ENCODE data around the gene LTB.

DNA sequence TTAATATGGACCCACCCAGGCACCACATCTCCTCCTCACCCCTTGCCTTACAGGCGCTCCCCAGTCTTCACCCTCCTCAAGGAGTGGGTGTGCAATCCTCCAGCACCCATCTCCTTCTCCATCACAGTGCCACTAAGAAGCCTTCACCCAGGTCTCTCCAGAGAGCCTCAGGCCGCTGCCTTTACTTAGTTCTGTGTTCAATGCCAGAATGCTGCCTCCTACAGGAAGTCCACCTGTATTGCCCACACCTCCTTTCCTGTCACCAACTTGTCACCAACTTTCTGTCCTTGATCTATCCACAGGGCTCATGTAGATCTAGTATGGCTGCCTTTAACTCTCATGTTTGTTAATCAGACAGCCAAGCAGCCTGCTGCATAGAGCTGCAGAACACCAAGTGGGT, 3.3 kb upstream of the LTB start:
- TF ChIP-seq, protein P1, sequence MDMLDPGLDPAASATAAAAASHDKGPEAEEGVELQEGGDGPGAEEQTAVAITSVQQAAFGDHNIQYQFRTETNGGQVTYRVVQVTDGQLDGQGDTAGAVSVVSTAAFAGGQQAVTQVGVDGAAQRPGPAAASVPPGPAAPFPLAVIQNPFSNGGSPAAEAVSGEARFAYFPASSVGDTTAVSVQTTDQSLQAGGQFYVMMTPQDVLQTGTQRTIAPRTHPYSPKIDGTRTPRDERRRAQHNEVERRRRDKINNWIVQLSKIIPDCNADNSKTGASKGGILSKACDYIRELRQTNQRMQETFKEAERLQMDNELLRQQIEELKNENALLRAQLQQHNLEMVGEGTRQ (IDR thresholded peaks at IDR 0.05; ENCODE audit: borderline replicate concordance, low read depth, low read length): no peak
- TF ChIP-seq, protein P2, sequence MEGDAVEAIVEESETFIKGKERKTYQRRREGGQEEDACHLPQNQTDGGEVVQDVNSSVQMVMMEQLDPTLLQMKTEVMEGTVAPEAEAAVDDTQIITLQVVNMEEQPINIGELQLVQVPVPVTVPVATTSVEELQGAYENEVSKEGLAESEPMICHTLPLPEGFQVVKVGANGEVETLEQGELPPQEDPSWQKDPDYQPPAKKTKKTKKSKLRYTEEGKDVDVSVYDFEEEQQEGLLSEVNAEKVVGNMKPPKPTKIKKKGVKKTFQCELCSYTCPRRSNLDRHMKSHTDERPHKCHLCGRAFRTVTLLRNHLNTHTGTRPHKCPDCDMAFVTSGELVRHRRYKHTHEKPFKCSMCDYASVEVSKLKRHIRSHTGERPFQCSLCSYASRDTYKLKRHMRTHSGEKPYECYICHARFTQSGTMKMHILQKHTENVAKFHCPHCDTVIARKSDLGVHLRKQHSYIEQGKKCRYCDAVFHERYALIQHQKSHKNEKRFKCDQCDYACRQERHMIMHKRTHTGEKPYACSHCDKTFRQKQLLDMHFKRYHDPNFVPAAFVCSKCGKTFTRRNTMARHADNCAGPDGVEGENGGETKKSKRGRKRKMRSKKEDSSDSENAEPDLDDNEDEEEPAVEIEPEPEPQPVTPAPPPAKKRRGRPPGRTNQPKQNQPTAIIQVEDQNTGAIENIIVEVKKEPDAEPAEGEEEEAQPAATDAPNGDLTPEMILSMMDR (IDR thresholded peaks at IDR 0.05): peak; percentile 47
- TF ChIP-seq, protein P3, sequence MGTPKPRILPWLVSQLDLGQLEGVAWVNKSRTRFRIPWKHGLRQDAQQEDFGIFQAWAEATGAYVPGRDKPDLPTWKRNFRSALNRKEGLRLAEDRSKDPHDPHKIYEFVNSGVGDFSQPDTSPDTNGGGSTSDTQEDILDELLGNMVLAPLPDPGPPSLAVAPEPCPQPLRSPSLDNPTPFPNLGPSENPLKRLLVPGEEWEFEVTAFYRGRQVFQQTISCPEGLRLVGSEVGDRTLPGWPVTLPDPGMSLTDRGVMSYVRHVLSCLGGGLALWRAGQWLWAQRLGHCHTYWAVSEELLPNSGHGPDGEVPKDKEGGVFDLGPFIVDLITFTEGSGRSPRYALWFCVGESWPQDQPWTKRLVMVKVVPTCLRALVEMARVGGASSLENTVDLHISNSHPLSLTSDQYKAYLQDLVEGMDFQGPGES (IDR thresholded peaks at IDR 0.05; ENCODE audit: low read depth, low read length): no peak
- TF ChIP-seq FOXJ3 (CRISPR knock-in tag; IDR thresholded peaks at IDR 0.05) (no peak), POLR2AphosphoS5 (IDR thresholded peaks at IDR 0.05; ENCODE audit: low read depth, low read length) (no peak), TEAD4 (IDR thresholded peaks at IDR 0.05; ENCODE audit: borderline replicate concordance, insufficient read depth) (no peak), JUND (IDR thresholded peaks at IDR 0.05) (no peak), EP300 (IDR thresholded peaks at IDR 0.05; ENCODE audit: borderline replicate concordance in 1 of 2, low read depth in 1 of 2, low read length in 1 of 2) (no peak), TAF1 (IDR thresholded peaks at IDR 0.05; ENCODE audit: borderline replicate concordance, low read depth, low read length) (no peak), YY1 (IDR thresholded peaks at IDR 0.05; ENCODE audit: low read depth) (no peak), TCF12 (IDR thresholded peaks at IDR 0.05) (no peak)
- TF ChIP-seq, protein P4, sequence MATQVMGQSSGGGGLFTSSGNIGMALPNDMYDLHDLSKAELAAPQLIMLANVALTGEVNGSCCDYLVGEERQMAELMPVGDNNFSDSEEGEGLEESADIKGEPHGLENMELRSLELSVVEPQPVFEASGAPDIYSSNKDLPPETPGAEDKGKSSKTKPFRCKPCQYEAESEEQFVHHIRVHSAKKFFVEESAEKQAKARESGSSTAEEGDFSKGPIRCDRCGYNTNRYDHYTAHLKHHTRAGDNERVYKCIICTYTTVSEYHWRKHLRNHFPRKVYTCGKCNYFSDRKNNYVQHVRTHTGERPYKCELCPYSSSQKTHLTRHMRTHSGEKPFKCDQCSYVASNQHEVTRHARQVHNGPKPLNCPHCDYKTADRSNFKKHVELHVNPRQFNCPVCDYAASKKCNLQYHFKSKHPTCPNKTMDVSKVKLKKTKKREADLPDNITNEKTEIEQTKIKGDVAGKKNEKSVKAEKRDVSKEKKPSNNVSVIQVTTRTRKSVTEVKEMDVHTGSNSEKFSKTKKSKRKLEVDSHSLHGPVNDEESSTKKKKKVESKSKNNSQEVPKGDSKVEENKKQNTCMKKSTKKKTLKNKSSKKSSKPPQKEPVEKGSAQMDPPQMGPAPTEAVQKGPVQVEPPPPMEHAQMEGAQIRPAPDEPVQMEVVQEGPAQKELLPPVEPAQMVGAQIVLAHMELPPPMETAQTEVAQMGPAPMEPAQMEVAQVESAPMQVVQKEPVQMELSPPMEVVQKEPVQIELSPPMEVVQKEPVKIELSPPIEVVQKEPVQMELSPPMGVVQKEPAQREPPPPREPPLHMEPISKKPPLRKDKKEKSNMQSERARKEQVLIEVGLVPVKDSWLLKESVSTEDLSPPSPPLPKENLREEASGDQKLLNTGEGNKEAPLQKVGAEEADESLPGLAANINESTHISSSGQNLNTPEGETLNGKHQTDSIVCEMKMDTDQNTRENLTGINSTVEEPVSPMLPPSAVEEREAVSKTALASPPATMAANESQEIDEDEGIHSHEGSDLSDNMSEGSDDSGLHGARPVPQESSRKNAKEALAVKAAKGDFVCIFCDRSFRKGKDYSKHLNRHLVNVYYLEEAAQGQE (IDR thresholded peaks at IDR 0.05; ENCODE audit: low read depth, low read length): no peak
